ENCODE data around the gene PAK4. TPM values are rescaled to one million over a fixed set of nuclear protein-coding genes. Genes with fewer than 3 reads are reported as not detected.

The PAK4 gene
- total and polyA plus RNA-seq, 9 of the 15 experiments (the other 6 are each of a cell fraction or from before 2014, with no cell fraction given) = 0.21 to 33.5 (median 5.8) TPM

DNA sequence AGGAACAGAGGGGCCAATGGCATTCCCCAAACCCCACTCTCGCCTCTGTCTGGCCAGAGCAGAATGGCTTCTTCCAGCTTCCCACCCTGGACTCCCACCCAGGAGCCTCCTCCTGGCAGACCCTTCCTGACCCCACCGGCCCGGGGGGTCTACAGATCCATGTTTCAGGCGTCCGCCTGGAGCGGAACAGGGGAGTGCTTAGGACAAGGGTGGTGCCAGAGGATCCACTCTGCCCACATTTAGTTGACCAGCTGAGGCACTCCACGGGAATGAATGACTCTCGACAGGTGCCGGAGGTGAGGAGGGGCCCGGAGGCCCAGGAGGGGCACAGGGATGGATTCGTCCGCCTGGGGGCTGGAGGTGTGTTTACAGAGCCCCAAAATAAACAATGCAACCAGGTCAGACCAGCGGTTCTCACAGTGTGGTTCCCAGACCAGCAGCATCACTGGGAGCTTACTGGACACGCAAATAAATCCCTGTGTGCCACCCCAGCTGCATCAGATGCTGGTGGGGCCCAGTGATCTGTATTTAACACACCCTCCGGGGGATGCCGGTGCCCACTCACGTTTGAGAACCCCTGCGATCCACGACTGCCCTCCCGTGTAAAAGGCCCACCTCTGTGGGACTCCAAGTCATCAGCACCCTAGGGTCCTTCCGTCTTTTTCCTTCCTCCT, 56.1 kb downstream of the PAK4 start:
- no peaks in the 10 kb centered on the region for H4K20me1 ChIP-seq (replicated peaks; ENCODE audit: control insufficient read depth, insufficient read depth, low read length)
- H3K27me3 ChIP-seq (ENCODE audit: control insufficient read depth in 2 of 2, insufficient read depth in 2 of 2, low read length in 2 of 2) = no peaks in the 10 kb centered on the region
- H3K9ac ChIP-seq (ENCODE audit: insufficient read depth in 1 of 2, low read depth in 2 of 2, low read length in 2 of 2) = no peak overlapping the region
- intact Hi-C loops (cut with micrococcal nuclease) = no loop called here
- H3K9me3 ChIP-seq (replicated peaks; ENCODE audit: control insufficient read depth, insufficient read depth, low read depth, low read length) = no peaks in the 10 kb centered on the region
- no peak overlapping the region for H2AFZ ChIP-seq (ENCODE audit: low read depth, low read length)
- CTCF ChIA-PET (ENCODE audit: low intra/inter-chr PET ratio) = no interaction called here
- FAIRE-seq = no peak
- peaks cover 22% of the 10 kb centered on the region; the same call in 2 of the 3 replicates for H3K36me3 ChIP-seq (ENCODE audit: control insufficient read depth, insufficient read depth, low read length)
- no peak overlapping the region for H3K4me3 ChIP-seq
- 79% methylated on average over 20 of the region's 21 CpGs for WGBS (ENCODE audit: insufficient coverage, low coverage, missing lambda C conversion rate)
- peaks cover 0 to 8% of the 10 kb centered on the region in 2 experiments; a peak in 3 of 5 replicates for H3K4me1 ChIP-seq (replicated peaks in 1 of 2; ENCODE audit: control insufficient read depth in 2 of 2, insufficient read depth in 2 of 2, low read length in 2 of 2)
- POLR2A ChIA-PET = interaction anchor here (1.1 kb wide), 1 partner anchor 36 kb away, joined by 4 read pairs; no protein-coding TSS in a partner anchor
- no peak overlapping the region for H3K4me2 ChIP-seq (ENCODE audit: insufficient read depth, low read length)
- no peaks in the 10 kb centered on the region for H3K79me2 ChIP-seq (ENCODE audit: control insufficient read depth, insufficient read depth, low read length)
- ATAC-seq = no peak
- DNase-seq (ENCODE audit: extremely low read depth in 1 of 4, low spot score in 3 of 4) = no peak
- in situ Hi-C loops (cut with MboI) = no loop called here
- H3K9me1 ChIP-seq (ENCODE audit: control insufficient read depth, insufficient read depth, low read length) = no peaks in the 10 kb centered on the region
- H3K27ac ChIP-seq (ENCODE audit: extremely low read depth, low read depth, low read length) = no peak overlapping the region
- no TSS peak for BruUV-seq (replicated peaks)
- peak; percentile 50 for TF ChIP-seq POLR2G (IDR thresholded peaks at IDR 0.05; ENCODE audit: low read depth, low read length)
- TF ChIP-seq FOXM1 (IDR thresholded peaks at IDR 0.05; ENCODE audit: low read depth) = no peak
- no peak for TF ChIP-seq FOXM1 (CRISPR knock-in tag; IDR thresholded peaks at IDR 0.05; ENCODE audit: low read depth)

GRCh38 chr19:39182174-39182505, 56.6 kb downstream of the PAK4 start:
- no peak for FAIRE-seq
- no peak overlapping the region for H3K4me3 ChIP-seq
- H3K4me1 ChIP-seq (replicated peaks in 1 of 2; ENCODE audit: control insufficient read depth in 2 of 2, insufficient read depth in 2 of 2, low read length in 2 of 2) = peaks cover 0 to 8% of the 10 kb centered on the region in 2 experiments; a peak in 3 of 5 replicates
- DNase-seq (ENCODE audit: extremely low read depth in 1 of 4, low spot score in 3 of 4) = no peak
- no peaks in the 10 kb centered on the region for H3K79me2 ChIP-seq (ENCODE audit: control insufficient read depth, insufficient read depth, low read length)
- no peak overlapping the region for H3K27ac ChIP-seq (ENCODE audit: extremely low read depth, low read depth, low read length)
- no peaks in the 10 kb centered on the region for H4K20me1 ChIP-seq (replicated peaks; ENCODE audit: control insufficient read depth, insufficient read depth, low read length)
- WGBS (ENCODE audit: insufficient coverage, low coverage, missing lambda C conversion rate) = 59% methylated on average over 4 of the region's 4 CpGs
- ChIA-PET POLR2A (no interaction called here), CTCF (ENCODE audit: low intra/inter-chr PET ratio) (no interaction called here)
- no peak overlapping the region for H3K4me2 ChIP-seq (ENCODE audit: insufficient read depth, low read length)
- ATAC-seq = no peak
- H3K27me3 ChIP-seq (ENCODE audit: control insufficient read depth in 2 of 2, insufficient read depth in 2 of 2, low read length in 2 of 2) = no peaks in the 10 kb centered on the region
- intact Hi-C loops (cut with micrococcal nuclease) (no loop called here), in situ Hi-C loops (cut with MboI) (no loop called here)
- no peaks in the 10 kb centered on the region for H3K9me1 ChIP-seq (ENCODE audit: control insufficient read depth, insufficient read depth, low read length)
- no peak overlapping the region for H2AFZ ChIP-seq (ENCODE audit: low read depth, low read length)
- BruUV-seq (replicated peaks) = no TSS peak
- H3K9ac ChIP-seq (ENCODE audit: insufficient read depth in 1 of 2, low read depth in 2 of 2, low read length in 2 of 2) = no peak overlapping the region
- H3K9me3 ChIP-seq (replicated peaks; ENCODE audit: control insufficient read depth, insufficient read depth, low read depth, low read length) = no peaks in the 10 kb centered on the region
- H3K36me3 ChIP-seq (ENCODE audit: control insufficient read depth, insufficient read depth, low read length) = peaks cover 22% of the 10 kb centered on the region; the same call in 2 of the 3 replicates
- TF ChIP-seq FOXA1 (IDR thresholded peaks at IDR 0.05; ENCODE audit: borderline replicate concordance) = no peak
- TF ChIP-seq MED1 (CRISPR knock-in tag; IDR thresholded peaks at IDR 0.05; ENCODE audit: borderline replicate concordance) = no peak
- TF ChIP-seq CTBP1 (IDR thresholded peaks at IDR 0.05; ENCODE audit: borderline replicate concordance) = no peak
- no peak for TF ChIP-seq CBFA2T3 (IDR thresholded peaks at IDR 0.05)
- TF ChIP-seq ZNF184 (CRISPR knock-in tag; IDR thresholded peaks at IDR 0.05) = no peak
- TF ChIP-seq ZNF444 (CRISPR knock-in tag; IDR thresholded peaks at IDR 0.05) = no peak
- no peak for TF ChIP-seq SPI1 (IDR thresholded peaks at IDR 0.05; ENCODE audit: borderline replicate concordance, low read depth, low read length)
- TF ChIP-seq EHMT2 (IDR thresholded peaks at IDR 0.05) = no peak
- no peak for TF ChIP-seq ZHX1 (conservative IDR thresholded peaks at IDR 0.05; ENCODE audit: low read length)
- no peak for TF ChIP-seq RFX5 (IDR thresholded peaks at IDR 0.05; ENCODE audit: low read depth, low read length)
- TF ChIP-seq DNMT1 (IDR thresholded peaks at IDR 0.05) = no peak
- TF ChIP-seq ETS2 (tag; IDR thresholded peaks at IDR 0.05; ENCODE audit: borderline replicate concordance, poor library complexity, severe bottlenecking) = no peak
- TF ChIP-seq JUNB (CRISPR knock-in tag; conservative IDR thresholded peaks at IDR 0.05) = no peak
